GM21390 (cell line): ENCODE measurements around the gene DIP2C.
"Not testable (repeated sequence)": the region's sequence is repeated elsewhere in the genome, so short reads cannot be mapped to it uniquely, and the experiment has no call there.

Source experiments
- ATAC-seq: cut with Tn5 transposase; IDR thresholded peaks from one replicate; pipeline ENCODE4 v1.9.1; 2021; ENCODE audit not compliant: unreplicated experiment

The DIP2C gene

DNA sequence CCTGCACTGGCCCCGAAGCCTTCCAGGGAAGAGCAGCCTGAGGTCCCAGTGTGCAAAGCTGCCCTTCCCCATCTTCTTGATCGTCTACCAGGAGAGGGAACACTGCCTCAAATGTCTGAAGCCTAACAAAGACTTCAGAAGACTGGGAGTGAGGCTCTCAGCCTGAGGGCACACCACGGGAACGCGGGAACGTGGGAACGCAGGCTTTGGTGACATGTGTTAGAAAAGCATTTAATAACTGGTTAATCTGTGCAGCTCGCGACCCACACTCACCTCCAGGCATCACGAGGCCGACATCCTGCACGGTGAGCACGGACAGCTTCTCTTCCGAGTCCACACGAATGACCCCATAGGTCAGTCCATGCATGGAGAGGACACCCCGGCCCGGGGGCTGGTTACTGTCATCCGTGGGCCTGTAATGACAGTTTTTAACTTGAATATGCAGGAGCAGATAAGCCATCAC is 320.2 kb downstream of the DIP2C start:
- ATAC-seq = no peak

DNA sequence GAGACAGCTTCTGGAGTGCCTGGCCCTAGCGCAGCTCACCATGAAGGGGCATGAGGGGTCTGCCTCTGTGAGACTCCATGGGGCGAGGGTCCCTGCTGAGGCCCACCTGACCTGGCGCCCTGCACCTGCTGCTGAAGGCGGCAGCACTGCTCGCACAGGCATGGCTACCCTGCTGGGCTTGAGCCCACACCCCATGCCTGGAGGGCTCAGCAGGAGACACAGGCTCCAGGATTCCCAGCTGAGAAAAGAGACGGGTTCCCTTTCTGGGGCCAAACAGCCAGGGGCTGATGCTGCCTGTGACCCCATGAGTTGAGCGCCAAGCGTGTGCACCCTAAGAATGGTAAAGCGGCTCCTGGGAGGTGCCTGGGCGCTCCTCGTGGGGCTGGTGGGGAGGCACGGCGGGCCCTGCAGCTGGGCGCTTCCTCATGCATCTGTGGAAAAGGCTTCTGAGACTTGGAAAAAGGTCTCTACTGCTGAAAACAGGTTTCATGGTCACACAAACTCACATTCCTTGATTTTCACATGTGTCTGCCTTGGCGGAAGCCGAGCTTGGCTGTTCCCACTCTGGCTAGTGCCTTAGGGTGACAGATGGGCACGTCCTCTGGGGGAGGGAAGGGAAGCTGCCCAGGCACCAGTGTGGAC is 320.8 kb downstream of the DIP2C start:
- no peak for ATAC-seq

DNA sequence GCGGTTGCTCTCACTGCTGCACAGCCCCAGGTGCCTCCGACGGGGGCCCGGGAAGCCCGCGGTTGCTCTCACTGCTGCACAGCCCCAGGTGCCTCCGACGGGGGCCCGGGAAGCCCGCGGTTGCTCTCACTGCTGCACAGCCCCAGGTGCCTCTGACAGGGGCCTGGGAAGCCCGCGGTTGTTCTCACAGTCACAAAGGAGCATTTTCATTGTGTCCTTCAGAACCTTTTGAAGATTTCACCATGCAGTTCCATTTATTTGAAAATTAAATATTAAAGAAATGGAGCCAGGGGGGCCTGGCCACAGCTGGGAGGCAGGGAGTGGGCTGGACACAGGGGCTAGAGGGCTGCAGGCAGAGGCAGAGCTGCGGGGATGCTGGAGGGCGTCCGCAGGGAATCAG is 321.4 kb downstream of the DIP2C start:
- ATAC-seq = not testable (repeated sequence)

DNA sequence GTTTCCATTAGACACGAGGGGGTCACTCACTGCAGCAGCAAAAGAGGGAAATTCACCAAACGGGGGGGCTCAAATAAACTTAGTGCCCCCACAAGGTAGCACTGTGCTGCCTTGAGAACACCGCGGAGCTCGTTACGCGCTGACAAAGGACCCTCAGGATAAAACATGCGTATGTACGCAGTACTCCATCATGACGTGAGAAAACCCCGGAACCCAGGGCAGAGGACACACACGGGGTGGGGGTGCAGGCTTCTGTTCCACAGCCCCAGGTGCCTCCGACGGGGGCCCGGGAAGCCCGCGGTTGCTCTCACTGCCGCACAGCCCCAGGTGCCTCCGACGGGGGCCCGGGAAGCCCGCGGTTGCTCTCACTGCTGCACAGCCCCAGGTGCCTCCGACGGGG is 321.8 kb downstream of the DIP2C start:
- no peak for ATAC-seq

DNA sequence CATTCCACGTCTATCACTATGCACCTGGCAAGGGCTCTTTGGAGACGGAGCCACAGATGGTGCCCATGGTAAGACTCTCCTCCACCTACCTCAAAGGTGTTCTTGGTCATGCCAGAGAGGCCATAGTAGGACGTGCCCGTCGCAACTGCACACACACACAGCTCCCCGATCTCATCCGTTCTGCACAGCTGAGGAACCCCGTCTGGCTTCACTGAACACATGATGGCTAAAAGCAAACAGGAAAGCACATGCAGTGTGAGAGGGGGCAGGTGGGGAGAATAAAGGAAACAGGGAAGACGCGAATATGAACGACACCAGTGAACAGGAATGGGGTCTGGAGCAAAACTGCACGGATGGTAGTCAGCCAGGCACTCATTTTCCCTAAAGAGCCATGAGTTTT is 323.3 kb downstream of the DIP2C start:
- ATAC-seq = no peak

DNA sequence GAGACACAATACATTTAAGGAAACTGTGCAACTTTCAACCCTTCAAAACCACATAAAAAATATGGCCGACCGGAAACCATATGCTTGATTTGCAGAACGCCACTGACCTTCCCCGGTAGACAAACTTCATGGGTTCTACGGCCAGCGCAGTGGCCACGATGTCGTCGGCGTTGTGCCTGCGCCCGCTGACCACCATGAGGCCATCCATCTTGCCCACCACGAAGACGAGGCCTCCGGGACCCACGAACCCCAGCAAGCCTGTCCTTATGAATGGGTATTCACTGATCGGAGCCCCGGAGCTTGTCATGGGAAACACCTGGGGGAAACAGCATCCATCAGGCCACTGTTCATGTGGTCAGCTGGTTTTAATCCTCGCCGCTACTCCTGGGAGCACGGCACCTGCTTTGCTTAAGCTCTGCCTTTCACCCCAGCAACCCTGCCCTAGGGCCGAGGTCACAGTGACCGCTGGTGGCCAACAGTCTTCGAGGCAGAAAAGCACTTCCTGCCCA is 325.1 kb downstream of the DIP2C start:
- ATAC-seq = no peak

DNA sequence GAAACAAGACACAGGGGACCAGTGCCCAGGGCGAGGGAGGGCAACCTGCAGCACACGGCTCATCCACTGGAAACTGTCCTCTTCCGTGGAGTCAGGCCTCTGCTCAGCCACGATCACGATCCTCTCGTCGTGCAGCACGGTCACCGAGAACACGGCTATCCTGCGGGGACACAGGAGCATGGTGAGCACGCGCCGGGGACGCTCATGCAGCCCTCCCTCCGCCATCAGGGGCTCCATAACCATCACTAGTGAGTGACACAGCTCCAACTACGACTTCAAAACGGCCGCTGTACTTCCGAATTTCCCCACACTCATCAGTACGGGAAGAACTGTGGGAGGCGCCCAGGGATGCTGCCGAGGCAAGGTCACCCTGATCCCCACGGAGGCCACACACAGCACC is 326.3 kb downstream of the DIP2C start:
- ATAC-seq = no peak

DNA sequence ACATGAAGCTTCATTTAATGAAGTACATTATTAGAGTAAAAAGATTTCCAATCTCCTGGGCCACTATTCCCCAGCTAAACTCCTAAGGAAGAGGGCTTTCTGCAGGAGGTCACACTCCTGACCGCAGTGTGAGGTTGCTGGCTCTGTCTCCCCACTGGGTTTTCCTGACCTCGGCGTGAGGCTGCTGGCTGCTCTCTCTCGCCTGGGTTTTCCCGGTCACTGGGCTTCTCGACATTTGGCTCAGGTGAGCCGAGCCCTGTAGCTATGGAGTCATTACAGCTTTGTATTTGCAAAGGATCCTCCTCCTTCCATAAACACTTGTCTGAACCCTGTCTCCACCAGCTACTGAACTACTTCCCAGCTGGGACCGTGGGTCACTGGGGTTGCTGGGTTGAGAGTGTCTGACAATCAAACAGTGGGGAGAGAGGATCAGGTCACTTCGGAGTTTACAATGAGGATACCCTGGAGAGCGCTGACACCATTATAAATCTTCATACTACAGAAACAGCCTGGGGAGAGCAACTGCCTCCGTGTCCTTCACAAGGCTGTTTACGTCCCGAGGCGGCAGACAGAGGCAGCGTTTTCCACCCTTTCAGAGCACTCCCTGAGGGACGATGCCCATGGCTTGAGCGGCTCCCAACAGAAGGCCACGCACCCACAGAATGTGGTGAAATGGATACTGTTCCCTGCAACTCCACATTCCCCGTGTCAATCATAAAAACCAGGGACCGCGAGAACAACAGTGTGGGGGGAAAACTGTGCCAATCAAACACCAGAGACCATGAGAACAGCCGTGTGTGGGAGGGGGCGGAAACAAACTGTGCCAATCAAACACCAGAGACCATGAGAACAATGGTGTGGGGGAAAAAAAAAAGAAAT is 328.0 kb downstream of the DIP2C start:
- no peak for ATAC-seq

DNA sequence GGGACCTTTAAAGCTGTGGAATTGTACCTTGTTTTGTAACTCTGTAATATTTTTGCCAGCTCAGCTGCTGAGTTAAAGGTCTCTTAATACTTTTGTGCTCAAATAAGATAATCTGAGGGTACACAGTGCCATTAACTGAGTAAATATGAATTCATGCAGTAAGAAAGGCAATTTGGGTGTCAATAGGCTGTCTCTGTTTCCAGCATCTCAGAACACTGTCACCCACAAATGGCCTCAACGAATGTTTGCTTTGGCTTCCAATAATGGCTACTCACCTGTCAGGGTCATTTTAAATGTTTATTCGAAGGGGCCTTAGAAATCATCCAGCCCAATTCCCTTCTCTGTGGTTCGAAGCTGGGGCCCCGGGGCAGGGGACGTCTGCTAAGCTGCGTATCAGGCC is 328.8 kb downstream of the DIP2C start:
- ATAC-seq = no peak

DNA sequence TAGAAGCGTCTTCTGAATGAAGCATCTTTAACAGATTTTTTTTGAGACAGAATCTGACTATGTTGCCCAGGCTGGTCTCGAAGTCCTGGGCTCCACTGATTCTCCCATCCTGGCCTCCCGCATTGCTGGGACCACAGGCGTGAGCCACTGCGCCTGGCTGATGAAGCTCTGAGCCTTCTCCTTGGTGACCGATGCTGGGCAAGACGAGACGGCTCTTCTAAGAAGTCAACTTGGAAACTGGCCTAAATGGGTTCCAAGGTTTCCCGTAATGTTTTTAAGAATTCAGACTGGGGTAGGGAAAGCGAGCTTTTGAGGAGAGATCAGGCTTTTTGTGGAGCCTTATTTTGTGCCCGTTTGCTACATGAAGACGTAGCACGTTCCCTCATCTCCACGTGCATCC is 329.7 kb downstream of the DIP2C start:
- ATAC-seq = no peak

DNA sequence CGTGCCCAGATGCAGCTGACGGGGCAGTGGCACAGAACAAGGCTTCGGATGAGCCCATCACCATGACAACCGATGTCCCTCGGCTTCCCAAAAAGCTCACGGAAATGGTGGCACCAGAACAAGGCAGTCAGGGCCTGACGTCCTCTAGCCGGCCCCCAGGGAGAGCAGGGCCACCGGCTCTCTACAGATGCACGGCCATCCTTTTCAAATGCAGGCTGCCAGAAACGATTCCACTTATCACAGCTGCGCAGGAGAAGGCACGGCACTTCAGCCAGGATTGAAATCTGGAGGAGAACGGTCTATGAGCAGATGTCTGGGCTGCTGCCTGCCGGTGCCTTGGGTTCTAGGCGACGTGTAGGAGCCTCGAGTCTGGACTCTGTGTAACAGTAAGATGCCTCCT is 330.4 kb downstream of the DIP2C start:
- no peak for ATAC-seq

DNA sequence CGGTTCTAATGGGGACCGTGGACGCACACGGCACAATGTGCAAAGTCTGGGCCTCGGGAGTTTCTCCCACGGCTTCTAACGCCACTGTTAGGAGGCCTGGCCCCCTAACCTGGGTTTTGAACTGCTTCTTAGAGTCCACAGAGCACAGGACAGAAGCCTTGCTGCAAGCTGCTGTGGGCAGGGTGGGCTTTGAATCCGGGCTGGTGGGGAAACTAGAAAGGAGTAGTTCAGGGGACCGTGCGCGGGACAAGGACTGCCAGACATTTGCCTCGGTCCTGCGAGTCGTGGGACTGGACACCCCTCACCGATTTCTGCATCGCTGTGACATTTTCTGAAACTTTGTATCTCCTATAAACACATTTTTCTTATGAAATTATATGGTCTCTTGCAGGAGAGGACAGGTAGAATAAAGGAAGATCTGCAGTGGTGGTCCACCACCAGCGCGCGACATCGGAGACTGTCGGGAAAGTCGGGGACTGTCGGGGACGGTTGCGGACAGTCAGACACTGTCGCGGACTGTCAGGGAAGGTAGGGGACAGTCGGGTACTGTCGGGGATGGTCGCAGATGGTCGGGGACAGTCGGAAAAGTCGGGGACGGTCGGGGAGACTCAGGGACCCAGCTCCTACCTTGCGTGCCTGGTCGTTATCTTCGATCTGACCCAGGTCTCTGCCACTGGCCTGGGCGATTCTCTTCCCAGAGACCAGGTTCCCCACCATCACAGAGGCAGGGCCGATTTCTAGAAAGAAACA is 332.1 kb downstream of the DIP2C start:
- no peak for ATAC-seq

DNA sequence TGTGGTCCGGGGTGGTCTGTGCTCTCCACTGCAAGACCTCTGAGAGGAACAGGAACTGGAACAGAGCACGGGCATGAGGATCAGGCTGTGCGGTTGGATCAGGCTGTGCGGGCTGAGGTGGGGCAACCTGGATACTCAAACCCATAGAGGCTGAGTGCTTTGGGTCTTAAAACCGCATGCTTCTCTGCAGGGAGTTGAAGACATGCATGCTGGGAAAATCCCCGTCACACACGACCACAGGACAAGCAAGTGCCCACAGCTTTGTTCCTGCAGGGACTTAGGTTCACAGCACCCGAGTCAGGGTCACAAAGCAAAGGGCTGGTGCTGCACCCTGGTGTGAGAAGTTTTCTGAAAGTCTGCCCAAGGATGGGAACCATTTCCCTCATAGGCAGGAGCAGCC is 333.0 kb downstream of the DIP2C start:
- ATAC-seq = no peak

DNA sequence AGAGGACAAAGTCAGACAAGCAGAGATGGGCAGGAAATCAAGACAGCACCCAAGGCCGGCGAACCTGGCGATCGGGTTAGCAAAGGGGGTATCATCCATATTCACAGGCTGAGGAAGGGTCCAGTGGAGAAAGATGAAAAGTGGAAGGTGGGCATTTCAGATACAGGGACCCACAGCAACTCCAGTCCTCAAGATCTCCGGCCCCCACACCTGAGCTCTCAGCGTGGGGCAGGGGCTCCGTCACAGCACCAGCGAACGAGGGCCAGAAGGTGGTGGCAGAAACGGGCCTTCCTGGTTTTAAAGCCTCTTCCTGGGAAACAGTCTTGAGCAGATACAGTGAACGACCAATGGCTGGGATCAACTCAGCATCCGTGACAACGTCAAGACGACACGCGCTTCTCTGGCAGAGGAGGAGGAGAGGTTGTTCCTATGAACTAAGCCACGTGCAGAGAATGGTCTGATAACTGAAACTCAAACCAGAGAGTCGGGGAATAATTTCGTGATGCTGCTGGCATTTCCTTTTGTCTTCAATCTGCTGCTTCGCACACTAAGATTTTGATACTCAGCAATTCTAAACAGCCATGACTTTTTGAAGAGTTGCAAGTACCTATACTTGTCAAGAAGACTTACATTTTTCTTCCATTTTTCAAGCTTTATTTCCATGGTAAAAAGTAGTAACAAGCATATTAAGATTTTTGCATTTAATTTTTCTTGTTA is 334.4 kb downstream of the DIP2C start:
- ATAC-seq = no peak

DNA sequence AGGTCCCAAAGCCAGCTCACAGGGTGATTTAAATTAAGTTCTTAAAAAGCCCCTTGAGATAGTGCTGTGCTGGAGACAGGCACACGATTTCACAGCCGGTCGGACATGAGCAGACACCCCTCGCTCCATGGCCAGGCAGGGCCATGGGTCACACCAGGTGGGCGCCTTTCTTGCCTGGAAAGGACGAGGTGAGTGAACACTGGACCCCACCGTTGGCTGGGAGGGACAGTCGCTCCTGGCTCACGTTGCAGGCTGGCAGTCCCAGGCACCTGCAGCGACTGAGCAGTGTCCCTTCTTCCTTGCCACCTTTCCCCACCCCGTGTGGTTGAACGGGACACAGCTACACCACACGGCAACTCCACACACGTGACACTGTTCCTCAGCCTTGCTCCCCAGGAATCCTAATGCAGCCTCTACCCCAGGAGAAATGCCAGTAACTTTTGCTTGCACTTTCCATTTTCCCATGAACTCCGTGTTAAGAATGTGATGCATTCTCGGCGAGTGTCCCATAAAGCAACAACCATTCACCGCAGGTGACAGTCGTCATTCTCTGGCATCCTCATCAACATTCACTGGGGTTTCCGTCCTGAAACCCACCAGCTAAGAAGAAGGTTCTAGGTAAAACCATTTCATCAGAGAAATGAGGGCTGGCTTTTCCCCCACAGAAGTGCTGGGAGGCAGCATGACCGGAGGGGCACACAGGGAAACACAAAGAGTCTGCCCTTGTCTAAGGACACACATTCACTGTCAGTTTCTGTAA is 336.8 kb downstream of the DIP2C start:
- no peak for ATAC-seq

DNA sequence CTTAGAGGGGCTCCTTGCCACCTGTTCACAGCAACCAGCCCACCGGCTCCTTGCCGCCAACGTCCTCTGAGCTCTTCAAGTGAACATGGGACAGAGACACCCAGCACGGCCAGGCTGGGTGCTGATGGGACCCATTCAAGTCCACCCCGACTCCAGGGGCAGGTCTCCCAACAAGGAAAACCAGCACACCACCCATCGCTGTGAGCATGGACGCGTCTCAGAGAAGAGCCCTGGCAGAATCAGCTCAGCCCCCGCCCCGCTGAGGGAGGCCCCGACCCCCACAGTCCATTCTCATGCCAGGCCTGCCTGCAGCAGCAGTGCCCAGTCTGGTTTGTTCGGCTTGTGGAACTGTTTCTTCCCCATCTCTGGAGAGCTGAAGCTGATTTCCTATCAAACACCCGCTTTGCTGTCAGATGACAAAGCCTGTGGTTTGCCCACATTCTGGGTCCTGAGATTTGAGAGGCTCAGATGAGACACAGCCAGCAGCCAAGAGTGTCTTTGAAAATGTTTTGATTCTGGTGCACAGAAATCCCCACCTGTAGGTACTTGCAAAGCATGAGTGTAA is 337.6 kb downstream of the DIP2C start:
- ATAC-seq = no peak

DNA sequence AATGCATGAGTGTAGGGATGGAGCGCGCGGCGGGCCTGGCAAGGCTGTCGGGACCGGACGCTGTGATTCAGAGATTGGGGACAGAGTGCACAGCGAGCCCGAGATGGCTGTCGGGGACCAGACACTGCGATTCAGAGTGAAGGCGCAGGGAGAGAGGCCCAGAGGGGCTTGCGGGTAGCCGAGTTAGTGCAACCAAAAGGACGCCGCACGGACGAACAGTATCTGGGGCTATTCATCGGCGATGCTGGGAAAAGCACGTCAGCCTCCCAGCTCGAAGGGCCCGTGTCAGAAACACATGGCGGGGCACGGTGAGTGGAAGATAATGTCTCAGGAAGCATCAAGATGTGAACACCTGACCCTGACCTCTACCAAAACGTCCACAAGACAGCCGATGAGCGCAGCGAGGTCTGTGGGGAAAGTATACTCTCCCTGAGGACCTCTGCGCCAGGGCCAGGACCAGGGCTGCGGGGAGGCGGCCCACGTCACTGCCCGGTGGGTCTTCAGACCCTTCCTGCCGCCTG is 338.4 kb downstream of the DIP2C start:
- ATAC-seq = no peak

DNA sequence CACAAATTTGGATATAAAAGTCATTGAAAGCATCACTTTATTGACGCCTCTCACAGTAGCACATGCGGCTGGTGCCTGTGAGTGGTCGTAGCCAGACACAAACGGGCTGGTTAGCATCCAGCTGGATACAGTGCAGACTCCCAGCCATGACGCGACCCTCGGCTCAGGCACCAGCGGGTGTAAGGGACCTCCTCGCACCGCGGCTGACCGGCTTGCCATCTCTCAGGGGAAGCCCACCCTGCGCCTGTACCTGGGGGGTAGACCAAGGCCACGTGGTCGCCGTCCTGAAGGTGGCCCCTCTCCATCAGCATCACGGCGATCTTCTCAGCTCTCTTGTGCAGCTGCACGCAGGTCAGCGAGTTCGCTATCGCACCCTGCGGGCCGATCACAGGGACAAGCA is 340.4 kb downstream of the DIP2C start:
- no peak for ATAC-seq

DNA sequence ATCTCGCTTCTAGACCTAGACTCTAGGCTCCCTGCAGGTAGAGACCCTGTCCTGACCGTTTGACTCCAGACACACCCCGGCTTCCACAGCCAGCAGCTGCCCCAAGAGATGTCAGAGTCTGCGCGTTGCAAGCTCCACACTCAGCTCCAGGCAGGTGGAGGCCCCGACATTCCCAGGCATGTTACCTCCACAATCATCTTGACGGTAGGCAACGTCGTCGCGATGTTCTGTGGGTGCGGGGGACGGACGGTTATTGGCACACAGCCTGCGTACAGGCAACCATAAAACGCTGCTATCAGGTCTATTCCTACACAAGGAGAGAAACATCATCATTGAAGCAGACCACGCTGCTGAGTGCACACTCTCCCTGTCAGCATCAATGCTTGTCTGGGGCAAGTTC is 341.0 kb downstream of the DIP2C start:
- ATAC-seq = no peak

DNA sequence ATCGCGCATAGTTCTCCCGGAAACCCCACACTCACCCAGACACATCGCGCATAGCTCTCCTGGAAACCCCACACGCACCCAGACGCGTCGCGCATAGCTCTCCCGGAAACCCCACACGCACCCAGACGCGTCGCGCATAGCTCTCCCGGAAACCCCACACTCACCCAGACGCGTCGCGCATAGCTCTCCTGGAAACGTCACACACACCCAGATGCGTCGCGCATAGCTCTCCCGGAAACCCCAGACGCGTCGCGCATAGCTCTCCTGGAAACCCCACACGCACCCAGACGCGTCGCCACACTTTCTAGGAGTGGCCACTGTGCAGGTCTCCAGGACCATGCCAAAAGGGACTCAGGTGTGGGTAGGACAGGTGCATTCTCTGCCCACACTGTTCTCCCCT is 341.7 kb downstream of the DIP2C start:
- not testable (repeated sequence) for ATAC-seq
